GM12865 (cell line): ENCODE data around the gene PRKD2.

Experiments used
- DNase-seq: peaks from one replicate; pipeline ENCODE4 v3.0.0; 2010; ENCODE audit warnings: low read depth
- H3K4me3 ChIP-seq: 2 replicates; pipeline ENCODE4 v1.5.1; 2011; ENCODE audit warnings: mild to moderate bottlenecking, low read depth, low read length, control low read depth
- TF ChIP-seq, protein P1 (sequence below): IDR thresholded peaks from 2 replicates; pipeline ENCODE4 v1.5.1; 2011; ENCODE audit warnings: low read length, control low read depth, low read depth, inconsistent platforms; ENCODE audit not compliant: insufficient read depth; ENCODE audit errors: missing control alignments

PRKD2 gene

DNA sequence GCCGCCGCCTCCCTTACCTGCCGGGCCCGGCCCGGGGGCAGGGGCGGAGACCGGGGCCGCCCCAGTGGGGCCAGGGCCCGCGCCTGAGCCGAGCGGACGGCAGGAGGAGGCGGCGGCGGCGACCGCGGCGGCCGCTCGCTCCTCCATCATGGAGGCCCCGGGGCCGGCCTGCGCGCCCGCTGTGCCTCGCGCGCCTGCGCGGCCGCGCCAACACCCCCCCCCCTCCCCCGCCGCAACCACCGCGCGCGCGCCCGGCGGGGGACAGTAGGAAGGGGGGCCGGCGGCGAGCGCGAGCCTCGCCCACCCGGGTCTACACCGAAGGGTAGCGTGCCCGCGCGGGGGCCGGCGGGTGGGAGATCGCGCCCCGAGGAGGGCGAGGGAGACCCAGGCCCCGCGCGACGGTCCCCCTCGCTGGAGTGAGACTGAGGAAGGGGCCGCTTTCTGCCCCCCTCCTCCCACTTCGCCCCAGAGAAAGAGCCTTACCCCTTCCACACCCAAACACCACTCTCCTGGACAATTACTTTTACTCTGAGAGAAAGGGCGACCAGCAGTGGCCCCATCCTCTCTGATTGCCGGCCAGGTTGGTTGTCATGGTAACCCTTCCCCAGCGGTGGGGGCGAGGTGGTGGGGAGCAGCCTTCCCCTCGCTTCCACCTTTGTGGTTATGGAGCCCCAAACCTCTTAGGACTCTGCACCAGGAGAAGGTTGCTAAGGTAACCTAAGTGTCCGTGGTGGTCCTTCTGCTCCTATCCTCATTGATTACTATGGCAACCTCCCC is 29.6 kb upstream of the PRKD2 start, which contains the start of gene STRN4:
Gene STRN4 (minus strand): TSS at position 170 of the 777 bp plus-strand sequence. CDS start 20 bp downstream, at position 150.
- peak; percentile 66 for DNase-seq
- peak within 1 kb of the TSS; percentile 99 for H3K4me3 ChIP-seq
- TF ChIP-seq, protein P1, sequence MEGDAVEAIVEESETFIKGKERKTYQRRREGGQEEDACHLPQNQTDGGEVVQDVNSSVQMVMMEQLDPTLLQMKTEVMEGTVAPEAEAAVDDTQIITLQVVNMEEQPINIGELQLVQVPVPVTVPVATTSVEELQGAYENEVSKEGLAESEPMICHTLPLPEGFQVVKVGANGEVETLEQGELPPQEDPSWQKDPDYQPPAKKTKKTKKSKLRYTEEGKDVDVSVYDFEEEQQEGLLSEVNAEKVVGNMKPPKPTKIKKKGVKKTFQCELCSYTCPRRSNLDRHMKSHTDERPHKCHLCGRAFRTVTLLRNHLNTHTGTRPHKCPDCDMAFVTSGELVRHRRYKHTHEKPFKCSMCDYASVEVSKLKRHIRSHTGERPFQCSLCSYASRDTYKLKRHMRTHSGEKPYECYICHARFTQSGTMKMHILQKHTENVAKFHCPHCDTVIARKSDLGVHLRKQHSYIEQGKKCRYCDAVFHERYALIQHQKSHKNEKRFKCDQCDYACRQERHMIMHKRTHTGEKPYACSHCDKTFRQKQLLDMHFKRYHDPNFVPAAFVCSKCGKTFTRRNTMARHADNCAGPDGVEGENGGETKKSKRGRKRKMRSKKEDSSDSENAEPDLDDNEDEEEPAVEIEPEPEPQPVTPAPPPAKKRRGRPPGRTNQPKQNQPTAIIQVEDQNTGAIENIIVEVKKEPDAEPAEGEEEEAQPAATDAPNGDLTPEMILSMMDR, result no peak

DNA sequence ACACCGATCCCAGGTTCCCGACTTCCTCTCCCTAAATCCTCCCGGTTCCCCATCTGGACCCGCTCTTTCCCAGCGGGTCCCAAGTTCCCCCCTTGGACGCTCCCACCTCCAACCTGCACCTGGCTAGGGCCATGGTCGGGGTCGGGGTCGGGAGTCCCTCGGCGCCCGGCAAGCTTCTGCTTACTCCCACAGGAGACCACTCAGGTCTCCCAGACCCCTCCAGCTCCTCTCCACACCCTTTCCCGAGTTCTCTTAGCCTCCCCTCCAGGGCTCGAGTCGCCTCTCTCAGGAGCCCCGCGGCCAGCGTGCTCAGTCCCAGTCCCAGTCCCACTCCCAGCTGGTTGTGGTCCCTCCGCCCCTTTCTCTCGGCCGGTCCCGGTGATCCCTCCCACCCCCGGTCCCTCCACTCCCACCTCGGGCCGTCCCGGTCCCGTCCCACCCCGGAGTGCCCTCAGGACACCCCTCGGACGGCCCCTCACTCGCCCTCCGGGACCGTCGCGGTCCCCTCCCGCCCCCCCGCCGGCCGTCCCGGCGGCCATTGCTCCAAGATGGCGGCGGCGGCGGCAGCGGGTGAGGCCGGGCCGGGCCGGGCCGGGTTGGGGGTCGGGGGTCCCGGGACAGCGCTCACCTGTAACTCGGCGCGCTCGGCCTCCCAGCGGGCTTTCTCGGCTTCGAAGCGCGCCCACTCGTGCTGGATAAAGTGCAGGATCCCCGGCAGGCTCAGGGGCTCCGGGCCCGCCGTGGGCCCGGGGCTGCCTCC is 28.8 kb upstream of the PRKD2 start, which contains the start of gene FKRP:
Gene FKRP (plus strand): TSS at position 537 of the 760 bp plus-strand sequence. CDS start 9,394 bp downstream, outside the sequence.
- TF ChIP-seq, protein P1, result no peak
- H3K4me3 ChIP-seq, result peak within 1 kb of the TSS; percentile 99
- DNase-seq, result no peak

DNA sequence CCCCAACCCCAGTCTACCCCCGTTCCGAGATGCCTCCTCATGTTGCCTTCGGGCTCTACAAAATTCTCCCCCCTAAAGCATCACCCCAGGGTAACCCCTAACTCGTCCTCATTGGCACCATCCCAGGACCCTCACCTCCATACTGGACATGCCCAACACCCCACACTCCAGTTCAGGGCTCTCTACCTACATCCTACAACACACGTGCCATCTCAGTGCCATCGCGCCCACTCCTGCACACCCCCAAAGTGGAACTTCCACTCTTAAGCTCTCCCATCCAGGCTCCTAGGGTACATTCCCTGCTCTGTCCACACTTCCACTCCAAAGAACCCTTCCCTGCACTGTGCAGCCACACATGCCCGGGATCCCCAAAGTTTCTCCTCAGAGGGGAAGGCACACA is 28.1 kb upstream of the PRKD2 start:
- TF ChIP-seq, protein P1, result no peak
- no peak for DNase-seq
- H3K4me3 ChIP-seq, result peak overlapping the region; percentile 99

DNA sequence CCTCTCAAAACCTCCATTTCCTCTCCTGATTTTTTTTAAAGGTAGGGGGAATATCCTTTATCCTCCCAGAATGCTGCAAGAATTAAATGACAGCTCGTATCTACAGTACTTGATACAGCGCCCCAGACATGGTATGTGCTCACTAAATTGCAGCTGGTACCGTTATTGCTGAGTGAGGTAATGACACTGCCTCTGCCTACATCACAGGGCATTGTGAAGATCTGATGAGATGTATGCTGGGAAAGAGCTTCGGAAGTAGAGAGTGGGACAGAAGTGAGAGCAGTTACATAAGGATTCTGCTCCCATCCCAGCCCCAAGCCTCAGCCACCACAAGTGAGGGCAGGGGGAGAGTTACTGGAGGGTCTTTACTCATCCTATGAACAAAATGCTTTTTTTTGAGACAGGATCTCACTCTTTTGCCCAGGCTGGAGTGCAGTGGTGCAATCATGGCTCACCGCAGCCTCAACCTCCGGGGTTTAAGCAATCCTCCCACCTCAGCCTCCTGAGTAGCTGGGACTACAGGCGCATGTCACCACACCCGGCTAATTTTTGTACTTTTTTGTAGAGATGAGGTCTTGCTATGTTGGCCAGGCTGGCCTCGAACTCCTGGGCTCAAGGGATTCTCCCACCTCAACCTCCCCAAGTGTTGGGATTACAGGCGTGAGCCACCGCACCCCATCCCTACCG is 27.2 kb upstream of the PRKD2 start:
- TF ChIP-seq, protein P1, result no peak
- no peak overlapping the region for H3K4me3 ChIP-seq
- DNase-seq, result no peak

DNA sequence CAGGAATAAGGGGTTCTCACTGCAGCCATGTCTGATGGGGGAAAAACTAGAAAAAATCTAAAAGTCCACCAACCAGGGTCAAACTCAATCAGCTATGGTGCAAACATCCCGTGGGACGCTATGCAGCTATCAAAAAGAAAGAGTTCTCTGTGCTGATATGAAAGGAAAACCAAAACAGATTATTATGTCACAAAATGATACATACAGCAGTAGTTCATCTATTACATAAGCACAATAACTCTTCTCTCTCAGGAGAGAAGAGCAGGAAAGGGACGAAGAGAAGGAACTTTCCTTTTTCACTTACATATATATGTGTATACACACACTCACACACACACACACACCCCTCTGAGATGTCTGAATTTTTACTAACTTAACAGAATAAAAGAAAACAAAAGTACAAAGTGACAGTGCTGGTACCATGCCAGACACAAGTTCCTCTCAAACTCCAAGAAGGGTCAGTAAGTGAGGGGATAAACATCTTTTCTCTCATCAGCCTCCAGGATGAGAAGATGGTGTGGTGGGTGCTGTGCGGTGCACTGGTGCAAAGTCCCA is 26.1 kb upstream of the PRKD2 start:
- TF ChIP-seq, protein P1, result no peak
- DNase-seq, result no peak
- H3K4me3 ChIP-seq, result no peak overlapping the region

DNA sequence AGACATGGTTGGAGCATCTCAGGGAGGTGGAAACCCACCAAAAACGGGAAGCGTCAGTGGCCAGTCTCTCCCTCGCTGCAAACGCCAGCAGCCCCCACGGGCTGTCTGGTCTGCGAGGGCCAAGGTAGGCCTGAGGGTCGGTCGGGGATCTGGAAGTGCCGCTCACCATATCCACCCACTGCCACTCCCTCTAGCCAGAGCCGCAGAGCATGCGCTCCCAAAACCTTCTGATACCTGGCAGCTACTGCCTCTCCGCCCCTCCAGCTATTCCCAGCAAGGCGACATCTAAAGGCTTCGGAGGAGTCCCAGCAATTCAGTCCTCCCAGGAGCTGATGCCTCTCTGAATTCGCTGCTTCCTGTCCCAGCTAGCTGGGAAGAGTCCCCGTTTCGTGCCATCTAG is 24.5 kb upstream of the PRKD2 start:
- DNase-seq, result no peak

More for the DNA sequence above, 24.5 kb upstream of the PRKD2 start:
- no peak overlapping the region for H3K4me3 ChIP-seq
- TF ChIP-seq, protein P1, result no peak
